IMR-90 (cell line): ENCODE results near the gene KLHL2. TPM values are rescaled to one million over a fixed set of nuclear protein-coding genes. Genes with fewer than 3 reads are reported as not detected.
A peak's percentile ranks its signal among the peaks of the same experiment; 100 is the strongest.

Source experiments
- ATAC-seq: fragments of 200-7000 bp; cut with Tn5 transposase; 2 replicates; pipeline ENCODE4 v1.9.1; 2020; ENCODE audit warnings: low read depth, mild to moderate bottlenecking, moderate library complexity
- BruUV-seq: library from RNA; stranded (reverse); fragments of 400-500 nt; replicated peaks from 2 replicates; lab custom pipeline; 2021; lab: Mats Ljungman, UMichigan
- CTCF ChIA-PET: fragments of 300-600 bp; formaldehyde crosslinking; extraction: SDS; loops from one replicate; lab custom pipeline; 2021; ENCODE audit warnings: antibody characterized with exemption; lab: Yijun Ruan, JAX
- POLR2A ChIA-PET: fragments of 300-600 bp; sonication (Branson Sonifier 250); formaldehyde crosslinking; loops from one replicate; lab custom pipeline; 2022; ENCODE audit warnings: antibody characterized with exemption; ENCODE audit not compliant: unreplicated experiment; lab: Charles Lee
- DNase-seq: peaks from one replicate; pipeline ENCODE4 v3.0.0; 2013
- H2AFZ ChIP-seq: replicated peaks from 2 replicates; pipeline ENCODE3; 2013; ENCODE audit warnings: low read length, mild to moderate bottlenecking; ENCODE audit not compliant: poor library complexity
- H2AK5ac ChIP-seq: 2 replicates; pipeline ENCODE4 v1.6.1; 2013; ENCODE audit warnings: low read depth, low read length, inconsistent platforms
- H2AK9ac ChIP-seq: replicated peaks from 2 replicates; pipeline ENCODE3; 2013; ENCODE audit warnings: mild to moderate bottlenecking, low read depth, low read length, moderate library complexity; ENCODE audit not compliant: poor library complexity
- H2BK120ac ChIP-seq: 2 replicates; pipeline ENCODE4 v1.6.1; 2013; ENCODE audit warnings: low read depth, low read length, inconsistent platforms
- H2BK15ac ChIP-seq: 3 replicates; pipeline ENCODE4 v1.6.1; 2013; ENCODE audit warnings: low read depth, low read length, inconsistent platforms
- H2BK20ac ChIP-seq: 2 replicates; pipeline ENCODE4 v1.6.1; 2013; ENCODE audit warnings: low read depth, mild to moderate bottlenecking, inconsistent platforms, low read length, moderate library complexity
- H2BK5ac ChIP-seq: 2 replicates; pipeline ENCODE4 v1.6.1; 2013; ENCODE audit warnings: mild to moderate bottlenecking, low read depth, low read length, inconsistent platforms; ENCODE audit not compliant: poor library complexity, severe bottlenecking
- H3K14ac ChIP-seq: replicated peaks from 2 replicates; pipeline ENCODE4 v1.6.1; 2013; ENCODE audit warnings: low read depth, low read length, inconsistent platforms
- H3K18ac ChIP-seq: 2 replicates; pipeline ENCODE4 v1.6.1; 2013; ENCODE audit warnings: low read depth, low read length, control low read depth
- H3K23ac ChIP-seq: 2 replicates; pipeline ENCODE4 v1.6.1; 2013; ENCODE audit warnings: low read depth, low read length, inconsistent platforms
- H3K27ac ChIP-seq: 2 replicates; pipeline ENCODE4 v1.5.1; 2013; ENCODE audit warnings: mild to moderate bottlenecking, control low read depth, low read length; ENCODE audit not compliant: insufficient read depth
- H3K27me3 ChIP-seq: 2 replicates; pipeline ENCODE4 v1.6.1; 2013; ENCODE audit warnings: low read length; ENCODE audit not compliant: control insufficient read depth, insufficient read depth
- H3K36me3 ChIP-seq: 2 replicates; pipeline ENCODE4 v1.6.1; 2013; ENCODE audit warnings: low read length, mixed read lengths; ENCODE audit not compliant: control insufficient read depth, insufficient read depth
- H3K4ac ChIP-seq: 2 replicates; pipeline ENCODE4 v1.6.1; 2013; ENCODE audit warnings: low read depth, low read length, inconsistent platforms
- H3K4me1 ChIP-seq: 2 replicates; pipeline ENCODE4 v1.6.1; 2013; ENCODE audit warnings: low read length, mixed read lengths; ENCODE audit not compliant: control insufficient read depth, insufficient read depth
- H3K4me2 ChIP-seq: 2 replicates; pipeline ENCODE4 v1.6.1; 2013; ENCODE audit warnings: low read depth, mild to moderate bottlenecking, control low read depth, low read length, moderate library complexity
- H3K4me3 ChIP-seq: 2 replicates; pipeline ENCODE4 v1.5.1; 2013; ENCODE audit warnings: low read depth, mild to moderate bottlenecking, control low read depth, low read length, moderate library complexity; ENCODE audit not compliant: insufficient read depth
- H3K56ac ChIP-seq: 2 replicates; pipeline ENCODE4 v1.6.1; 2013; ENCODE audit warnings: low read length, inconsistent platforms; ENCODE audit not compliant: insufficient read depth; ENCODE audit errors: extremely low read depth
- H3K79me1 ChIP-seq, 2 experiments: 2 replicates each; pipeline ENCODE4 v1.6.1; 2013; ENCODE audit warnings: low read length in 2 of 2, inconsistent platforms in 1 of 2, low read depth in 1 of 2
- H3K9ac ChIP-seq: 2 replicates; pipeline ENCODE4 v1.6.1; 2013; ENCODE audit warnings: low read depth, low read length, control low read depth
- H3K9me1 ChIP-seq: 2 replicates; pipeline ENCODE4 v1.6.1; 2013; ENCODE audit warnings: low read length, inconsistent platforms; ENCODE audit not compliant: insufficient read depth
- H3K9me3 ChIP-seq: 2 replicates; pipeline ENCODE4 v1.6.1; 2013; ENCODE audit warnings: low read length; ENCODE audit not compliant: control insufficient read depth, insufficient read depth
- H4K20me1 ChIP-seq: 2 replicates; pipeline ENCODE4 v1.6.1; 2013; ENCODE audit warnings: low read length, inconsistent platforms; ENCODE audit not compliant: insufficient read depth
- H4K5ac ChIP-seq: 2 replicates; pipeline ENCODE4 v1.6.1; 2013; ENCODE audit warnings: mild to moderate bottlenecking, low read depth, low read length, control low read depth
- H4K8ac ChIP-seq, 2 experiments: 2 replicates each; pipeline ENCODE4 v1.6.1; 2013; ENCODE audit warnings: low read depth in 2 of 2, low read length in 2 of 2, control low read depth in 1 of 2, inconsistent platforms in 1 of 2
- H4K91ac ChIP-seq: 2 replicates; pipeline ENCODE4 v1.6.1; 2013; ENCODE audit warnings: low read depth, low read length, inconsistent platforms; ENCODE audit not compliant: insufficient read depth
- CEBPB ChIP-seq: IDR thresholded peaks from 2 replicates; pipeline ENCODE4 v1.6.1; 2012; ENCODE audit warnings: low read depth, low read length, improper control_type of control experiment
- CTCF ChIP-seq: conservative IDR thresholded peaks from 2 replicates; pipeline ENCODE4 v1.5.1; 2012; ENCODE audit warnings: mild to moderate bottlenecking, low read depth, low read length, improper control_type of control experiment
- FOS ChIP-seq: fragments of 150-350 bp; IDR thresholded peaks from 2 replicates; pipeline ENCODE4 v1.6.1; 2016; ENCODE audit warnings: low read depth, low read length
- RAD21 ChIP-seq: IDR thresholded peaks from 2 replicates; pipeline ENCODE4 v1.6.1; 2012; ENCODE audit warnings: low read length, improper control_type of control experiment
- SMC3 ChIP-seq: fragments of 150-350 bp; IDR thresholded peaks from 2 replicates; pipeline ENCODE4 v1.6.1; 2016; ENCODE audit warnings: low read depth, mild to moderate bottlenecking, antibody characterized with exemption, low read length, moderate library complexity
- WGBS, 2 experiments: methylation state at CpG; one replicate each; pipeline versions ENCODE4 v1.1.5 to v1.1.7; 2013; ENCODE audit warnings: missing lambda C conversion rate in 2 of 2; ENCODE audit not compliant: insufficient read length in 1 of 2; ENCODE audit errors: extremely low coverage in 2 of 2; 5-methylcytosine and 5-hydroxymethylcytosine counted together
- dilution Hi-C: fragments of 300-500 bp; cut with HindIII; formaldehyde crosslinking; loops from one replicate; pipeline ENCODE4 v1.14.3; 2018; ENCODE audit warnings: low sequenced_read_pairs; ENCODE audit not compliant: unreplicated experiment
- in situ Hi-C: fragments of 300-500 bp; cut with MboI; formaldehyde crosslinking; loops from 3 replicates; pipeline ENCODE4 v1.14.3; 2019; ENCODE audit warnings: low sequenced_read_pairs, inconsistent platforms, mixed read lengths
- intact Hi-C: fragments of 100-400 bp; cut with micrococcal nuclease; formaldehyde crosslinking; loops from 2 replicates; pipeline ENCODE4 v1.10.0; 2022
- polyA plus RNA-seq, 3 experiments: library from polyadenylated mRNA; depleted of rRNA; stranded (reverse); fragments of >200 nt; gene quantifications; 2 replicates each; pipeline ENCODE4 v1.2.3, GENCODE V29; 2012; ENCODE audit warnings: low replicate concordance in 1 of 3
- total RNA-seq: library from RNA; depleted of rRNA; stranded (reverse); fragments of >200 nt; gene quantifications from 2 replicates; pipeline ENCODE4 v1.2.3, GENCODE V29; 2012

Gene KLHL2
- total and polyA plus RNA-seq, 2 of the 4 experiments (the other 2 are of a cell fraction), result 11.0 to 12.4 TPM

GRCh38 chr4:165343353-165344191 is 136.2 kb downstream of the KLHL2 start:
- no peaks in the 10 kb centered on the region for H3K9me1 ChIP-seq
- no peak overlapping the region for H3K4ac ChIP-seq
- H3K18ac ChIP-seq, result no peak overlapping the region
- no peak overlapping the region for H3K23ac ChIP-seq
- H4K8ac ChIP-seq, result no peak overlapping the region
- H4K5ac ChIP-seq, result no peak overlapping the region
- no peak overlapping the region for H2AK9ac ChIP-seq
- no peaks in the 10 kb centered on the region for H3K4me1 ChIP-seq
- no peak for ATAC-seq
- intact Hi-C loops, result loop anchor here (1.0 kb wide), 1 partner anchor 212 kb away; no protein-coding TSS in a partner anchor
- H3K27ac ChIP-seq, result no peak overlapping the region
- no peak overlapping the region for H2AFZ ChIP-seq
- H3K14ac ChIP-seq, result no peak overlapping the region
- POLR2A ChIA-PET, result no interaction called here
- no peak for TF ChIP-seq CEBPB
- peak; percentile 50 for TF ChIP-seq RAD21
- peak; percentile 32 for TF ChIP-seq SMC3
- TF ChIP-seq CTCF, result 0 out of 2 replicates have a peak, but pooled peaks have one; percentile 34
- no peak for TF ChIP-seq FOS
- H3K27me3 ChIP-seq, result no peaks in the 10 kb centered on the region
- H3K79me1 ChIP-seq, result no peaks in the 10 kb centered on the region
- no peak overlapping the region for H4K91ac ChIP-seq
- peaks cover 3% of the 10 kb centered on the region; the same call in 1 of the 2 replicates for H3K36me3 ChIP-seq
- H3K9ac ChIP-seq, result no peak overlapping the region
- no TSS peak for BruUV-seq
- H2BK20ac ChIP-seq, result no peak overlapping the region
- H2BK5ac ChIP-seq, result no peak overlapping the region
- DNase-seq, result no peak
- in situ Hi-C loops, result loop anchor here (25.0 kb wide), 1 partner anchor 131 kb away; the partner anchor contains the start of gene KLHL2
- no peak overlapping the region for H3K4me3 ChIP-seq
- no peak overlapping the region for H2BK120ac ChIP-seq
- H2BK15ac ChIP-seq, result no peak overlapping the region
- H2AK5ac ChIP-seq, result no peak overlapping the region
- H4K20me1 ChIP-seq, result no peaks in the 10 kb centered on the region
- CTCF ChIA-PET, result interaction anchor here (1.1 kb wide), 1 partner anchor 212 kb away, joined by 4 read pairs; no protein-coding TSS in a partner anchor
- H3K9me3 ChIP-seq, result no peaks in the 10 kb centered on the region
- H3K4me2 ChIP-seq, result no peak overlapping the region
- no peak overlapping the region for H3K56ac ChIP-seq
- WGBS, 2 experiments, result 60% methylated on average over 1 of the region's 13 CpGs; no CpG with 5 or more reads in 1 of the 2 experiments
- dilution Hi-C loops, result no loop called here
